Endothelial cell of umbilical vein (primary cell): Measurements from ENCODE around the gene ZBTB7A.

Experiments used
- EZH2 ChIP-seq: IDR thresholded peaks from 2 replicates; pipeline ENCODE4 v1.6.1; 2012; ENCODE audit warnings: borderline replicate concordance, low read depth, mild to moderate bottlenecking, moderate library complexity, low read length, inconsistent platforms; ENCODE audit not compliant: severe bottlenecking
- FOS ChIP-seq: IDR thresholded peaks from 2 replicates; pipeline ENCODE4 v1.6.1; 2011; ENCODE audit warnings: mild to moderate bottlenecking, low read length, moderate library complexity, borderline replicate concordance; ENCODE audit not compliant: insufficient read depth
- GATA2 ChIP-seq: IDR thresholded peaks from 2 replicates; pipeline ENCODE4 v1.7.0; 2011; ENCODE audit warnings: low read depth, mild to moderate bottlenecking, moderate library complexity, mixed read lengths, low read length; ENCODE audit not compliant: insufficient read length, insufficient read depth
- POLR2A ChIP-seq: IDR thresholded peaks from 2 replicates; pipeline ENCODE4 v1.6.1; 2012; ENCODE audit warnings: low read depth, mild to moderate bottlenecking, control low read depth, low read length
- POLR2AphosphoS5 ChIP-seq: IDR thresholded peaks from 2 replicates; pipeline ENCODE4 v1.6.1; 2012; ENCODE audit warnings: low read depth, mild to moderate bottlenecking, control low read depth, low read length, moderate library complexity; ENCODE audit not compliant: insufficient read depth
- TF ChIP-seq, protein P1 (sequence below), 2 donors: IDR thresholded peaks; 1 replicate in 1 of 2; 2 replicates in 1 of 2; pipeline ENCODE4 v1.5.1; 2011; ENCODE audit warnings: low read length in 2 of 2, mild to moderate bottlenecking in 2 of 2, moderate library complexity in 2 of 2, control low read depth in 1 of 2, inconsistent platforms in 1 of 2, low read depth in 1 of 2; ENCODE audit not compliant: insufficient read depth in 1 of 2; ENCODE audit errors: extremely low read depth in 1 of 2
- TF ChIP-seq, protein P2 (sequence below): IDR thresholded peaks from 2 replicates; pipeline ENCODE4 v1.6.1; 2011; ENCODE audit not compliant: insufficient read depth, insufficient read length

DNA sequence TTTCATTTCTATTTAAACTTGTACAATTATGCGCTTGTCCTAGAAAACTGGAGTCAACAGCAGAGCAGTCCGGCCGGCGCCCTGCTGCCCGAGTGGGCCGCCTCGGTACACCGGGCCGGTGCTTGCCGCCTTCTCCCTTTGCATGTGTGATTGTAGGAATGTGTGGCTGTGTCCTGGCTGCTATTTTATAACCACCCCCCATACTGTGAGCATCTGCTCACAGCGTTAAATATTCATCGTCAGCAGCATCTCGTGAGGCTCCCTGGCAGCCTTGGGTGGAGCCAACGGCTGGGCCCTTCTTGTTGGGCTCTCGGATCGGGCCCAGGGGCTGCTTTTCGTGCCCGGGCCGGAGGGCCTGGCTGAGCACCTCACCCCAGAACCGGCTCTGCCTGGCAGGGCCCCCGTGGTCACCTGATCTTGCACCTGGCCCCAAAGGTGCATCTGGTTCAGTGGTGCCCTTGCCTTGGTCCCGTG, 48.5 kb downstream of the ZBTB7A start:
- TF ChIP-seq, protein P1, sequence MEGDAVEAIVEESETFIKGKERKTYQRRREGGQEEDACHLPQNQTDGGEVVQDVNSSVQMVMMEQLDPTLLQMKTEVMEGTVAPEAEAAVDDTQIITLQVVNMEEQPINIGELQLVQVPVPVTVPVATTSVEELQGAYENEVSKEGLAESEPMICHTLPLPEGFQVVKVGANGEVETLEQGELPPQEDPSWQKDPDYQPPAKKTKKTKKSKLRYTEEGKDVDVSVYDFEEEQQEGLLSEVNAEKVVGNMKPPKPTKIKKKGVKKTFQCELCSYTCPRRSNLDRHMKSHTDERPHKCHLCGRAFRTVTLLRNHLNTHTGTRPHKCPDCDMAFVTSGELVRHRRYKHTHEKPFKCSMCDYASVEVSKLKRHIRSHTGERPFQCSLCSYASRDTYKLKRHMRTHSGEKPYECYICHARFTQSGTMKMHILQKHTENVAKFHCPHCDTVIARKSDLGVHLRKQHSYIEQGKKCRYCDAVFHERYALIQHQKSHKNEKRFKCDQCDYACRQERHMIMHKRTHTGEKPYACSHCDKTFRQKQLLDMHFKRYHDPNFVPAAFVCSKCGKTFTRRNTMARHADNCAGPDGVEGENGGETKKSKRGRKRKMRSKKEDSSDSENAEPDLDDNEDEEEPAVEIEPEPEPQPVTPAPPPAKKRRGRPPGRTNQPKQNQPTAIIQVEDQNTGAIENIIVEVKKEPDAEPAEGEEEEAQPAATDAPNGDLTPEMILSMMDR (IDR thresholded peaks at IDR 0.05; ENCODE audit: extremely low read depth in 1 of 2, insufficient read depth in 1 of 2, low read depth in 1 of 2, low read length in 2 of 2): no peak
- TF ChIP-seq POLR2AphosphoS5 (no peak), POLR2A (no peak), EZH2 (no peak), FOS (no peak), GATA2 (no peak)
- TF ChIP-seq, protein P2, sequence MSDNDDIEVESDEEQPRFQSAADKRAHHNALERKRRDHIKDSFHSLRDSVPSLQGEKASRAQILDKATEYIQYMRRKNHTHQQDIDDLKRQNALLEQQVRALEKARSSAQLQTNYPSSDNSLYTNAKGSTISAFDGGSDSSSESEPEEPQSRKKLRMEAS: no peak
